NCI-H2107 treated with DMSO at 0.1 percent for 48 hours (cell line): Measurements from ENCODE around the gene STARD3NL.
A peak's percentile ranks its signal among the peaks of the same experiment; 100 is the strongest.

Source experiments
- DNase-seq: peaks from one replicate; lab custom pipeline; 2025; ENCODE audit not compliant: unreplicated experiment; lab: John Stamatoyannopoulos, UW

The STARD3NL gene

DNA sequence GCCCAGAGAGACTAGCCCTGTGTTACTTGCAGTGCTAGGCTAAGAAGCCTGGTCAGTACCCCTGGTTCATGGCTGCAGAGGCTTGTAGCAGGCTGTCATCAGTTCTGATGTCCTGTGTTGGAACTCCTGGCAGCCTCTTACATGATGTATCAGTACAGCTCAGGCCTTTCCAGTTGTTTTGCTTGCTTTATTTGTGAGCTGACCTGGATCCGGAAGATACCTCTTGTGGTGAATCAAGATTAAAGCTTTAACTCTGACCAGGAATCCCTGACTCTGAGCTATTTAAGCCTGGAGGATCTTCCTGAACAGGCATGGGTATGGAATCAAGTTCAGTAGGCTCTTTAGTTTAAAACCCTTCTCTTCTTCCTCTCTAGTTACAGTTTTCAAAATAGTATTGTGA lies 4.4 kb downstream of the STARD3NL start:
- DNase-seq: no peak

DNA sequence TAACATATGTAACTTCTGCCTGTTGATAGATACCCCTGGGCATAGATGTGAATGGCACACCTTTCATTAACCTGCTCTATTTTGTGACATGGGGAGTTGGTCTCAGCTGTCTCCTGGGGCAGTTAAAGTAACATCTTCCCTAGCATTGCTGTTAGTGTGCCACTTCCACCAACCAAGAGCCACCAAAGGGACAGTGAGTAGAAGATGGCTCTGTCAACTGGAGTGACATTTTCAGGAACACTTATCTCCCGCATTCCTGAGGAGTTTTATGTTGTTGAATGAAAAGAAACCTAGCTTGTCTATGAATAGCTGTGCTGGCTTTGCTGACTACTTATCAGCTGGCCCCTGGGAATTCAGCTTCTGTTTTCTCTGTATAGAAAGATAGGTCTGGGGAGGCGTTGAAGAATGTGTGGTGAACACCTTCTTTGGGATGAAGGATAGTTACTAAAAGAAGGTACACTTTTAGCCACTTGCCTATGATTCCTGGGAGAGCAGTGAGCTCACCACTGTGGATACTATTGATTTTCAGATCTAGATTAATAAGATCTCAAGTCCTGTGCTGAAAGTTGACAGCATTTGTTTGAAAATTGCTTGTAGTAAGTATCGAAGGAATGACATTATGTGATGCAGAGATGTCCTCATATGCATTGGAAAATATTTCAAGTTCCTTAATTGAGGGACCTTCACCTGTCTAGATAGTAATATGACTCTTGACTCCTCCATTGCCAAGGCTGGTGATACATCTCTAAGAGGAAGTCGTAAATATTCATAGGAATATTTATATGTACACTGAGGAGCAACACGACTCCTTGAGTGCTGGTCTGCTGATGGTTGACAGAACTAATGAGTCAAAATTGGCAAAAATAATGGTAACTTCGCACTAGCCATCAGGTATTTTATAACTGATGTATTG lies 7.6 kb downstream of the STARD3NL start:
- no peak for DNase-seq

DNA sequence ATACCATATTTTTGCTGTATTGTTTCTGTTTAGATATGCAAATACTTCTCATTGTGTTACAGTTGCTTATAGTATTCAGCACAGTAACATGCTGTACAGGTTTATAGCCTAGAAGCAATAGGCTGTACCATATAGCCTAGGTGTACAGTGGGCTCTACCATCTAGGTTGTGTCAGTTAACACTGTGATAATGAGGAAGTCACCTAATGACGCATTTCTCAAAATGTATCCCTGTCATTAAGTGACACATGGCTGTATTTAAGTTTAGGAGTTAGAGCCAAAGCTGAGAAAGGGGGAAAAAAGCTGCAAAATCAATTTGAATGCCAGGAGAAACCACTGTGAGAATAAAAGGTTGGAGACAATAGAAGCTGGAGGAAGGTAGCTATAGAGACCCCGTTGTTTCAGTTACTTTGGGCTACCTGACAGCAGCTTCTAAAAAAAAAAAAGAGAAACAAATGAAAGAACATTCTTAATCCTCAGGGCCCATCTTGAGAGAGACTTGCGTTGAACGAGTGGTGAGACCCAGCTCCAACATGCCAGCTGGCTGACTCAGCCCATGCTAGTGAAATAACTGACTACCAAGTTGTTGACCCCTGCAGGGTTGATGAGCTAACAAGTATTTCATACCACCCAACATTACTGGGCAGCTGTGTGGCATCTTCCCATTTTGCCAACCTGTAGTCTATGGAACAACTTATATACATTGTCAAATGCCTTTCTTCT lies 8.7 kb downstream of the STARD3NL start:
- no peak for DNase-seq

DNA sequence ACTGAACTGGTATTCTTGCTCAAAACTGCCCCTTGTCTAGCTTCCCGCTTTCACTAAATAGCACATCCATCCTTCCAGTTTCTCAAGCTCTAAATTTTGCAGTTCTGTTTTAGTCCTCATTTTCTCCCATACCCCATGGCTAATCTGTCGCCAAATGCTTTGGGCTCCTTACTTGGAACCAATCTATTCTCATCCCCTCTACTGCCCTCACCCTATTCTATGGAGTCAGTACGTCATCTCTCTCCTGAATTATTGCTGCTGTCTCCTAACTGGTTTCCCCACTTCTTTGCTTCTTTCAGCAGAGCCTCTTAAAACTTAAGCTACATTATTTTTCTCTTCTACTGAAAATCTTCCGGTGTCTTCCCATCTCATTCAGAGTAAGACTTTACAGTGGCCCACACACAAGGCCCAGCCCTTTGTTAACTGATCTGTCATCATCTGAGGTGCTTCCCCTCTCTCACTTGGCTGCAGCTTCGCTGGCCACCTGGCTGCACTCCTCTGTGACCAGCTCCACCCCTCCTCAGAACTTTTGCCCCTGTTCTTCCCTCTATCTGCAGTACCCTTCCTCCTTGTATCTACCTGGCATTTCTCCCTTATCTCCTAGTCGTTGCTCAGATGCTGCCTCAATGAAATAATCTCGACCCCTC lies 9.9 kb downstream of the STARD3NL start:
- no peak for DNase-seq

DNA sequence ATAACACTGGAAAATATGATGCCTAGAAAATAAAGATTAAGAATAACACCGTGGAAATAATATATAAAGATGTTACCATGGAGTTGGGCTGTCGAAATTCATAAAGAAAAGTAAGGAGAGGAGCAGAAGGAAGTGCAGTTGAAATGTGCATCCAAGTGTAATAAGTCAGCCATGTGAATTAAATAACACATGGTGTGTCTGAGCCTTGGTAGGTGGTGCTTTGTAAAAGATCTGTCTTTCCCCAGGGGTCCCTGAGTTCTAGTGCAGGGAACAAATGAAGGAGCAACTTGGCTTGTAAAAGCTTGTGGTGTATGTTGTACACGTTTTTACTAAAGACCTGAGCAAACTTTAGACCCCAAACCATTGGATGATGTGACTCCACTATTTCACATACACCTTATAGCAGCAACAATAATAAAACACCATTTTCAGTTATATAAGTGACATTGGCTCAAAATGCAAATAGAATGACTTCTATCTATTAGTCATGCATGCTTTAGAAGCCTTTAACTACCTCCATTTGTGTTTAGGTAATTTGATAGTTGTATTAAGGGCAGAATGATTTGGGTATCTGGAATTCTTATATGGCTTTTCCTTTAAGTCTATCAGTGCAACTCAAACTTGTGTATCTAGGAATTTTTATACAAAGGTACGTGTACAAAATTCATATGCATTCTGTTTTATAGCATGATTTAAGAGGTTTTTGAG lies 11.3 kb downstream of the STARD3NL start:
- DNase-seq: no peak

DNA sequence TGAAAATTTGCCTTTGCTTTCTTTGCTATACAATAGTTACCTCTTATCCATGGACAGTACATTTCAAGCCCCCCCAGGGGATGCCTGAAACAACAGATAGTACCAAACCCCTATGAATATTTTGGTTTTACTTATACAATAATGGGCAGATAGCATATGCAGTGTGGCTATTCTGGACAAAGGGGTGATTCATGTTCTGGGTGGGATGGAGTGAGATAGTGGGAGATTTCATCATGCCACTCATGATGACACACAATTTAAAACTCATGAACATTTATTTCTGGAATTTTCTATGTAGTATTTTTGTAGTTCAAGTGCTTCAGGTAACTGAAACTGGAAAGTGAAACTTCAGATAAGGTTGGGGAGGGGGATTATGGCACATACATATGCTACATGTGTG lies 12.0 kb downstream of the STARD3NL start:
- DNase-seq: no peak

DNA sequence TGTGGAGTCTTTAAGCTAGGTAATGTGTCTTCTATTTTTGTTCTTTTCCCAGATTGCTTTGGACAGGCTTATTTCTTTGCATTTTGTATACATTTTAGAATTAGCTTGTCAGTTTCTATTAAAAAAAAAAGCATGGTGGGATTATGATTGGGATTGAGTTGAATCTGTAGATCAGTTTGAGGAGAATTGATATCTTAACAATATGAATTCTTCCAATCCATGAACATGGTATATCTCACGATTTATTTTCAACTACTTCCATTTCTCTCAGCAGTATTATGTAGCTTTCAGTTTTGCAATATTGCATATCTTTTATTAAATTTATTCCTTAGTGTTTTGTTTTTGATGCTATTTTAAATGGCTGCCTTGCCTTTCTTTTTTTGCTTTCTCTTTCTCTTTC lies 13.7 kb downstream of the STARD3NL start:
- no peak for DNase-seq

DNA sequence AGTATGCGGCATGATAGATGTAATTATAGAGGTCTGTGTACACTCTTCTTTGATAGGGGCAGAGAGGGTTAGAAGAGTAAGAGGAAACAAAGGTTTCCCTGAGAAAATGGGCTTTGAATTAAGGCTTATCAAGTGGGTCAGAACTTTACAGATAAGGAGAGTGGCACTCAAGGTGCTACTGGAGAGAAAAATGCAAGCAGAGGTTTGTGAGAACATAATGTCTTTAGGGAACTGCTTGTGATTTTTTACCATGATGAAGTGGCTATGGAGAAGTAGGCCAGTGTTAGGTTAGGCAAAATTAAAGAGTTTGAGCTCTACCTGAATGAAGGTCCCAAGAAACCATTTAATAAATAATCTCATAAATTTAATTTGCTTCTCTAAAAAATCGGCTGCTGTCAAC lies 14.3 kb downstream of the STARD3NL start:
- DNase-seq: no peak

DNA sequence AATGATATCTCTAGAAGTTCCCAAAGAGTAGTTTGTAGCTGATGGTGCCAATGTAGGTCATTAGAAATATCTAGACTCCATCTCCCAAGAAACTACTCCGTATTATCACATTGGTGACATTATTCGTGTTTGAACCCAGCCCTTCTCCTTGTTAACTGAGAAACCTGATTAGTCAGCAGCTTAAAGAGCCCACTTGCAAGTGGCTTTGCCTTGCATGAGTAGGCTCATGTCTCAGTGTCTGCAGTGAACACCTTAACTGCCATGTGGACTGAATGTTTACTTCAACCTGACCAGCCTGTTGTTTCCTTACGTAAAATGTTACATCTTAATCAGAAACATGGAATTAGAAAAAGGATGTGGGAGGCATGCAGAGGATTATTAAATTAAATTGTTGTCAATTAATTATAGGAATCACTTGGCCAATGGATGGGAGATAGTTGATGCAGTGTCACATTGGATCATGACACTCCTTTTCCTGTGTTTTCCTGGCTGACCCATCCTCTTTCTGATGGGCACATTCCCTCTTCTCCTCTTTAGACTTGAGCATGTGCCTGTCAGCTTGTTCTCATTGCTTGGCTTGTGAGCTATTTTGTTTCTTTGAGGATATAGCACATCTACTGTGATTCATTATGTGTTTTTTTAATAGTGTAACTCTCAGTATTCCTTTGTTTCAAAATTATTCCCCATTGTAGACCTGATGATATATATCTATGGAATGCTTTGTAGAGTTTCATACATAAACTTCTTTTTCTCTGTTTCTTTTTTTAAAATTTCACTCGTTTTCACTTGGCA lies 18.0 kb downstream of the STARD3NL start:
- DNase-seq: no peak

DNA sequence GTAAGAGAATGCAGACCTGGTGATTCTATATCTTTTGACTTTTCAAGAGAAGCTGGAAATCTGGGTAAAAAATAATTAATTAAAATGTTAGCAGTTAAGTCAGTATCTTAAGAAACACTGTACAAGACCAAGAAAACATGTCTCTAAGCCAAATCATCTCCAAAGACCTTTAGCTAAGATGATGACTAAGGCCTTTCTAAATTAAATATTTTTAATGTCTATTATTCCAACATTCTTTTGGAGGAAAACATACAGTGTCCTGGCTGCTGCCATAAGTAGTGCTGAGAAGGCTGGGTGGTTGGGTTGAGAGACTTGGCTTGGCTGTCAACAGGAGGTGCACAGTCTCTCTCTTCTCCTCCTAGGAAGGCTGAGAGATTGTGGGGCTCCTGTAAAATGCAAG lies 20.3 kb downstream of the STARD3NL start:
- DNase-seq: no peak

DNA sequence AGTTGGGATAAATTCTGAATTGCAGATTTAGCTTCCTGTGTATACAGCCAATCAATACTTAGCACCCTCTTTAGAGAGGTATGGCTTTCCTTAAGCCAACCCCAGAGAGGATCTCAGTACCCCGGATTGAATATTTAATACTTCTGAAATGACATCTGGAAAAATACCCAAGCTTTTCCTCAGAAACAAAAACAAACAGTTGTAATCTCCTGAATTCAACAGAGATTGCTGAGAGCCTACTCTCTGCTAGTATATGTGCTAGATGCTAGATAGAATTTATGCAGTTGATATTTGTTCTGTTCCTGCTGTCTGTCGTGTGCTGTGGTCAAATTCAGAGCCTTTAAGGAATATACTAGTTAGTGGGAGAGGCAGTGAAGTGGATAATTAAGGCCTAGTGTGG lies 21.1 kb downstream of the STARD3NL start:
- no peak for DNase-seq

DNA sequence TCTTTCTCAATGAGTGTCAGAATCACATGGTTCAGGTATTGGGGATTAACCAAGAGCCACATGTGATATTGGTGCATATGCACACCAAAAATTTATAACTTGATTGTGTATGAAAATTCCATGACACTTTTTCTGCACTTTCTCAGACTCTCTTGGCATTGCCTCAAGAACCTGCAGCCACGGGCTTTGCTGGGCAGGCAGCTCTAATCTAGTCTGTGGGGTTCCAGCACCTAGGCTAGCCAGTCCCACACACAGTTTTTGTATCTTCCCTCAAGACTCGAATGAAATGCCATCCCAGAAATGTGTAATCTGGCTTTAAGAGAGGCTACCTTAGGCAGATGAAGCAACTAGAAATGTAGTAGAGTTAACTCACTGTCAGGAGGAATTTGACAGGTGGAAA lies 21.7 kb downstream of the STARD3NL start:
- no peak for DNase-seq

DNA sequence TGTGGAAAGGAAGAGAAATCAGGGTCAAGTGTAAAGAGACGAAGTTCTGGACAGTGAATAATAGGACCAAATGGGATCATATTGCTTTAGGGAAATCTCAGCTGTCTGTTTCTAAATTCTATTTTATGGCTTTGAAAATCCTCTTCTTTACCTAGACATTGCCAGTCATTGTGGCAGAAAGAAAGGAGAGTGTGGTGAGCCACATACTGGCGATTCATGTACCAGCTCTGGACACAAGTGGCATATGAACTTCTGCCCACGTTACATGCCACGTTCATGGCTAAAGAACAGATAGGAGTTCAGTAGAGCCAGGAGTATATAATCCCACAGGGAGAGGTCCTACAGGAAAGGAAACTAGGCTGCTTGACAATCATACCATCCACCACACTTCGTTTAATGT lies 28.0 kb downstream of the STARD3NL start:
- DNase-seq: no peak

DNA sequence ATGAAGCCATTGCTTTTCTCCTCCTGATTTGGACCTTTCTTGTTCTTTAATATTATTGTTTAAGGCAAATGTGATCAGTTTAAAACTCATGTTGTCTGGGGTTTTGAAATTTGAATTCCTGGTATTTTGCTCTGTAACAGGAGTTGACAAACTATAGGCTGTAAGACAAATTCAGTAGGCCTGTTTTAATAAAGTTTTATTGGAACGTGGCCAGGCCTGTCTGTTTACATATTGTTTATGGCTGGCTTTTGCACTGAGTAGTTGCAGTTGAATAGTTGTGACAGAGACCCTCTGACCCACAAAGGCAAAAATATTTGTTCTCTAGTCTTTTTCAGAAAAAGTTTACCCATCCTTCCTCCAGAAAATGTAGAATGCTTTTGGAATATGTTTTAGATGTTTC lies 29.8 kb downstream of the STARD3NL start:
- DNase-seq: no peak

DNA sequence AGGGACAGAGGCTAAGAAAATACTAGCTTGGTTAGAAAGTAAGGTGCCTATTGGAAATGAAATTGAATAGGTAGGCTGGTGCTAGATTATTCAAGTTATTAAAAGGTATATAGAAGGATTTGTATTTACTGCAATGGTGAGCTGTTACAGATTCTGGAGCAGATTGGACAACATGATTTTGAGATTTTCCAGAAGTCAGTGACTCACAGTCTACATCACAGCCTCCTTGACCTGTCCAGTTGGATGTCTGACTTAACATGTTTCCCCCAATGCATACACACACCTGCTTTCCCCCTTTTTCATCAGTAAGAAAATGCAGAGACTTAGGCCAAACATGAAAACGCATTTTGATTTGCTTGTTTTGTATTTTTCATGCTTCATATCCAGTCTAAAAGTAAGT lies 33.4 kb downstream of the STARD3NL start:
- no peak for DNase-seq

DNA sequence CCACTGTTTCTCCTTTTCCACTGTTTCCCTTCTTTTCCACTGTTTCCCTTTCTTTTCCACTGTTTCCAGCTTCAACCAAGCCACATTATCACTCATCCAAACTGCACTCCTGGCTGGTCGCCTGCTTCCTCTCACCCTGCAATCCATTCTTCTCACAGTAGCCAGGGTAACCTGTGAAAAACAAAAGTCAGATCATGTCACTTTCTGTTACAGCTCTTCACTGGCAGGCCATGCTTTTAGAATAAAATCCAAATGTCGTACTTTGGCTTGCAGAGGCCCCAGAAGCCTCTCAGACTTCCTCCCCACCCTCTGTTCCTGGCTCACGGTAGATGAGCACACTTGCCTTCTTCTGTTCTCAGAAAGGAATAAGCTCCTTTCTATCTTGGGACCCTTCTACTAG lies 33.9 kb downstream of the STARD3NL start:
- no peak for DNase-seq

DNA sequence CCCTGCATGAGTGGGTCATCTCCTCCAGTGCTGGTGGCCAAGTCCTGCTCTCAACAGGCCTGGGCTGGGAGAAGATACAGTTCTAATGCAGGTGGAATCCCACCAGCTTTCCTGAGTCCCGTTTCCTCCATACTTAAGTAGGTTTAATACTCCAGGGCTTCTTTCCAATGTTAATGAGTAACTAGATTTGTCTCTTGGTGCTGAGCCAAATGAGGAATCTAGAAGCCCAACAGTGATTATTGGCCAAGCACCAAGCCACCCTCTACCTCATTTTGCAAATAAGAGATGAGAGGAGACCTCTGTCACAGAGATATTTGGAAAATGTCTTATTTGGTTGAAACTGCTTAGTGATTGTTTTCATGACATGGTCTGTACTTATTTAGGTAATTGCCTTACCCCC lies 37.1 kb downstream of the STARD3NL start:
- no peak for DNase-seq

DNA sequence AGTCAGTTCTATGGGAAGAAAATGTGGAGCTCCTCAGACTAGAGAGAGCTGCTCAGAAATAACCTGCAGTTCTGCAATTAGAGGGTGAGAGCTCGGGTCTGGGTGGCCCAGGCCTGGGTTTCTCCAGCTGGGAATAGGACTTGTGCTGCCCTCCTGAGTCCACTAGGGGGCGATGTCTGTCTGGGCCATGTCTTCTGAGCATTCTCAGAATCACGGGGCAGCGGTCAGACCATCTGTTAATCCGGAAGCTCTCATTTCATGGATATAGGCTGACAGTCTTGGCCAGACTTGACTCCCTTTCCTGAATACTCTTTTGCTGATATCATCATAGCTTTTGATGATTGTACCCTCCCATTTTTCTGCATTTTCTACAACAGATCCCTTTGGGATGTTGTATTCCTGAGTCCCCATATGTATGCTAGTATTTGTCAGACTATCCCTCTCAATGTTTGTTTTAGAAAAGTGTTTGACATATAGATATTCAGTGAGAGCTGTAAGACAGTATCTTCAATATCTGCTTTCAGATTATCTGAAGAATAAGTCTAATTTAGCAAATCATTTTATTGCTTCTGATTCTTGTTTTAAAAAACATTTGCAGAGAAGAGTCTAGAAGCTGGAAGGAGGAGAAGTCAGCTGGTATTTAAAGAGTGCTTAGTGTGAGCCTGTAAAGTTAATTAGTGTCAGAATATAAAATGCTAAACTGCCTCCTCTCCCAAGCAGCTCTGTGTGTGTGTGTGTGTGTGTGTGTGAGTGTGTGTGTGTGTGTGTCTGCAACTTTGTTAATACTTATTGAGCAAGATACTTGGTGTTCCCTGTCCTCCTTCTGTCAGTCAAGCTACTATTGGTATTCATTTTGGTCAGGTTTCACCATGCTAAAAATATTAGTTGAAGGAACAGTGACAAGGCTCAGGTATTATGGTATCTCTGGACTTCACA lies 38.0 kb downstream of the STARD3NL start:
- peak; percentile 87 for DNase-seq

DNA sequence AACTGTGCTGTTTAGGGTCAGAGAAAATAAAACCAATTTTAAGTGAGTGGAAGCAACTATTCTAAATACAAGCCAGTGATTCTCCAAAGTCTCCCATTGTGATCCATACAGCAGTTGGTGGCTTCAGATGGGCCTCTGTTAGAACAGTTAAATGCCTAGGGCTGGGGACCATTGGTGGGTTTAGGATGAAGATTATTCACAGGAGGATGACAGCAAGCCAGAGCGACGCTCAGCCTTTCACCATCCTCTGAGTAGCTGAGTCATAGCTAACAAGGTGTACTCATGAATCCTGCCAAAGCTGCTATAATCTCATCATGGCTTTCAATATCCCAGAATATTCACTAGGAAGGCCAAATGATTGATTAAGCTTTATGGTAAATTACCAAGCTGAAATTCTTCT lies 39.6 kb downstream of the STARD3NL start:
- DNase-seq: no peak
